ENCODE results near the gene PTBP3.

DNA sequence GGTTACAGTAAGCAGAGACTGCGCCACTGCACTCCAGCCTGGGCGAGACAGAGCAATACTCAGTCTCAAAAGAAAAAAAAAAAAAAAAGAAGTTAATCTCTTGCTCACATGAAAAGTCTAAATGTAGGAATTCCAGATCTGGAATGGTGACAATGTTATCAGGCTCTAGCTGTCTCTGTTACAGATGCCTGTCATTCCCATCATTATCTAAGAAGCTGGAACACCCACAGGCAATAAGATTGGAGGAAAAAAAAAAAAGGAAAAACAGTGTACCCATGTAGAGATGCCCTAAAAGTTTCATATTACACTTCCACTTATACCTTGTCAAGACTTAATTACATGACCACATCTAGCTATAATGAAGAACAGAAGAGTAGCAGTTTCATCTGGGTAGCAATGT lies 38.2 kb downstream of the PTBP3 start:
- TF ChIP-seq NFE2L2 (IDR thresholded peaks at IDR 0.05; ENCODE audit: low read depth, low read length) (no peak), CTCF (conservative IDR thresholded peaks at IDR 0.05; ENCODE audit: low read depth, low read length) (no peak), CHD1 (IDR thresholded peaks at IDR 0.05; ENCODE audit: low read depth, low read length) (no peak), SMC3 (IDR thresholded peaks at IDR 0.05; ENCODE audit: low read depth, low read length) (no peak), RCOR1 (IDR thresholded peaks at IDR 0.05; ENCODE audit: insufficient replicate concordance, low read length) (no peak), BHLHE40 (IDR thresholded peaks at IDR 0.05; ENCODE audit: low read depth, low read length) (no peak), MXI1 (IDR thresholded peaks at IDR 0.05; ENCODE audit: borderline replicate concordance, low read depth, low read length) (no peak), RFX5 (IDR thresholded peaks at IDR 0.05; ENCODE audit: low read depth, low read length) (no peak), POLR2A (IDR thresholded peaks at IDR 0.05; ENCODE audit: low read depth, low read length) (no peak)
- TF ChIP-seq, protein P1, sequence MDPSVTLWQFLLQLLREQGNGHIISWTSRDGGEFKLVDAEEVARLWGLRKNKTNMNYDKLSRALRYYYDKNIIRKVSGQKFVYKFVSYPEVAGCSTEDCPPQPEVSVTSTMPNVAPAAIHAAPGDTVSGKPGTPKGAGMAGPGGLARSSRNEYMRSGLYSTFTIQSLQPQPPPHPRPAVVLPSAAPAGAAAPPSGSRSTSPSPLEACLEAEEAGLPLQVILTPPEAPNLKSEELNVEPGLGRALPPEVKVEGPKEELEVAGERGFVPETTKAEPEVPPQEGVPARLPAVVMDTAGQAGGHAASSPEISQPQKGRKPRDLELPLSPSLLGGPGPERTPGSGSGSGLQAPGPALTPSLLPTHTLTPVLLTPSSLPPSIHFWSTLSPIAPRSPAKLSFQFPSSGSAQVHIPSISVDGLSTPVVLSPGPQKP (IDR thresholded peaks at IDR 0.05; ENCODE audit: borderline replicate concordance, low read depth, low read length) = no peak
- TF ChIP-seq, protein P2, sequence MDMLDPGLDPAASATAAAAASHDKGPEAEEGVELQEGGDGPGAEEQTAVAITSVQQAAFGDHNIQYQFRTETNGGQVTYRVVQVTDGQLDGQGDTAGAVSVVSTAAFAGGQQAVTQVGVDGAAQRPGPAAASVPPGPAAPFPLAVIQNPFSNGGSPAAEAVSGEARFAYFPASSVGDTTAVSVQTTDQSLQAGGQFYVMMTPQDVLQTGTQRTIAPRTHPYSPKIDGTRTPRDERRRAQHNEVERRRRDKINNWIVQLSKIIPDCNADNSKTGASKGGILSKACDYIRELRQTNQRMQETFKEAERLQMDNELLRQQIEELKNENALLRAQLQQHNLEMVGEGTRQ (IDR thresholded peaks at IDR 0.05; ENCODE audit: low read depth, low read length) = no peak

Data from IMR-90 (cell line).